Upper lobe of right lung (tissue), 1 donor: ENCODE measurements around the gene ZFP36L2. TPM values are rescaled to one million over a fixed set of nuclear protein-coding genes. Genes with fewer than 3 reads are reported as not detected.

Experiments used
- ATAC-seq: fragments of 200-7000 bp; cut with Tn5 transposase; one replicate; pipeline ENCODE4 v1.9.1; 2020; ENCODE audit warnings: mild to moderate bottlenecking, moderate library complexity
- DNase-seq: peaks from one replicate; pipeline ENCODE4 v3.0.0-alpha.2; 2020
- H3K27ac ChIP-seq: fragments of 200-600 bp; one replicate; pipeline ENCODE4 v1.8.0; 2022
- H3K27me3 ChIP-seq: fragments of 200-600 bp; one replicate; pipeline ENCODE4 v1.8.0; 2022; ENCODE audit warnings: mild to moderate bottlenecking
- H3K36me3 ChIP-seq: fragments of 200-600 bp; one replicate; pipeline ENCODE4 v1.8.0; 2022
- H3K4me1 ChIP-seq: fragments of 200-600 bp; one replicate; pipeline ENCODE4 v1.8.0; 2022
- H3K4me3 ChIP-seq: fragments of 200-600 bp; one replicate; pipeline ENCODE4 v1.8.0; 2022; ENCODE audit warnings: mild to moderate bottlenecking
- H3K9me3 ChIP-seq: fragments of 200-600 bp; one replicate; pipeline ENCODE4 v1.8.0; 2022
- intact Hi-C: fragments of 100-400 bp; cut with DNase I; formaldehyde crosslinking; loops from one replicate; pipeline ENCODE4 v1.11.0; 2022
- total RNA-seq: library from RNA; stranded (reverse); fragmentation: NEBNext Ultra II Directional; extraction: Animal tissue kit (Norgen Biotek cat#: 25700); gene quantifications from one replicate; pipeline ENCODE4 v1.2.1, GENCODE V29; 2021
- TF ChIP-seq, protein P1 (sequence below): fragments of 200-600 bp; IDR thresholded peaks from one replicate; pipeline ENCODE4 v1.8.0; 2022; ENCODE audit warnings: antibody characterized with exemption
- donor health status: DM: no; HTN: yes; CAD: no; lungs with severe emphysema.

The ZFP36L2 gene
- total RNA-seq, 1 donor from 2014 or later, result 139 TPM

- H3K27me3 ChIP-seq, result no peaks in the 10 kb centered on the region
- no peak for DNase-seq
- no peaks in the 10 kb centered on the region for H3K36me3 ChIP-seq
- TF ChIP-seq, protein P1, sequence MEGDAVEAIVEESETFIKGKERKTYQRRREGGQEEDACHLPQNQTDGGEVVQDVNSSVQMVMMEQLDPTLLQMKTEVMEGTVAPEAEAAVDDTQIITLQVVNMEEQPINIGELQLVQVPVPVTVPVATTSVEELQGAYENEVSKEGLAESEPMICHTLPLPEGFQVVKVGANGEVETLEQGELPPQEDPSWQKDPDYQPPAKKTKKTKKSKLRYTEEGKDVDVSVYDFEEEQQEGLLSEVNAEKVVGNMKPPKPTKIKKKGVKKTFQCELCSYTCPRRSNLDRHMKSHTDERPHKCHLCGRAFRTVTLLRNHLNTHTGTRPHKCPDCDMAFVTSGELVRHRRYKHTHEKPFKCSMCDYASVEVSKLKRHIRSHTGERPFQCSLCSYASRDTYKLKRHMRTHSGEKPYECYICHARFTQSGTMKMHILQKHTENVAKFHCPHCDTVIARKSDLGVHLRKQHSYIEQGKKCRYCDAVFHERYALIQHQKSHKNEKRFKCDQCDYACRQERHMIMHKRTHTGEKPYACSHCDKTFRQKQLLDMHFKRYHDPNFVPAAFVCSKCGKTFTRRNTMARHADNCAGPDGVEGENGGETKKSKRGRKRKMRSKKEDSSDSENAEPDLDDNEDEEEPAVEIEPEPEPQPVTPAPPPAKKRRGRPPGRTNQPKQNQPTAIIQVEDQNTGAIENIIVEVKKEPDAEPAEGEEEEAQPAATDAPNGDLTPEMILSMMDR, result no peak
- no peak overlapping the region for H3K4me3 ChIP-seq
- intact Hi-C loops, result no loop called here
- H3K27ac ChIP-seq, result peak overlapping the region; percentile 55
- no peaks in the 10 kb centered on the region for H3K9me3 ChIP-seq
- H3K4me1 ChIP-seq, result peaks cover 5% of the 10 kb centered on the region
- ATAC-seq, result no peak
Observed at GRCh38 chr2:43186321-43186678, 40.1 kb downstream of the ZFP36L2 start.

DNA sequence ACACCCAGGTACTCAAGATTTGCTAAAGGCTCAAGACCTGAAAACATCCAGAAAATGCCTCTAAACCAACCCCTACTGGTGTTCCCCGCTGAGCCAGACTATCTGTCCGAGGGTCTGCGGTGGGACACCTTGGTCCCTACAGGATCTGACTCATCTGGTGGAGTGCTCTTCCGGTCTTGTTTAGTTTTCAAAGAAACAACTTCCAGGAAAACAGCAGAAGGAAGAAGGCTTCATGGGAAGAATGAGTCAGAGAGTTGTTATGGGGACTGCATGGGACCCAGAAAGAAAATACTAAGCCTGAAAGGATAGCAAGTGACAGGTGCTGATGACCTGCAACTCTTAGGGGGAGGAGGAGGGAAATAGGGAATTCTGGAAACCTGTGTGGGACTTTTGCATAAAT lies 41.3 kb downstream of the ZFP36L2 start:
- Histone ChIP-seq H3K4me3 (no peak overlapping the region), H3K27me3 (no peaks in the 10 kb centered on the region), H3K4me1 (peaks cover 5% of the 10 kb centered on the region), H3K27ac (no peak overlapping the region), H3K36me3 (no peaks in the 10 kb centered on the region), H3K9me3 (no peaks in the 10 kb centered on the region)
- no peak for ATAC-seq
- intact Hi-C loops, result no loop called here
- DNase-seq, result no peak
- TF ChIP-seq, protein P1, result no peak

- Histone ChIP-seq H3K27ac (no peak overlapping the region), H3K4me3 (no peak overlapping the region), H3K9me3 (no peaks in the 10 kb centered on the region), H3K4me1 (peaks cover 8% of the 10 kb centered on the region), H3K27me3 (no peaks in the 10 kb centered on the region), H3K36me3 (no peaks in the 10 kb centered on the region)
- ATAC-seq, result no peak
- intact Hi-C loops, result no loop called here
- DNase-seq, result no peak
- TF ChIP-seq, protein P1, result no peak
Observed at GRCh38 chr2:43184339-43184895, 42.0 kb downstream of the ZFP36L2 start.

- Histone ChIP-seq H3K36me3 (no peaks in the 10 kb centered on the region), H3K4me3 (no peak overlapping the region), H3K27ac (no peak overlapping the region), H3K27me3 (no peaks in the 10 kb centered on the region), H3K9me3 (no peaks in the 10 kb centered on the region), H3K4me1 (peaks cover 15% of the 10 kb centered on the region)
- TF ChIP-seq, protein P1, result no peak
- intact Hi-C loops, result no loop called here
- no peak for DNase-seq
- ATAC-seq, result no peak
Observed at GRCh38 chr2:43183743-43184142, 42.7 kb downstream of the ZFP36L2 start.

DNA sequence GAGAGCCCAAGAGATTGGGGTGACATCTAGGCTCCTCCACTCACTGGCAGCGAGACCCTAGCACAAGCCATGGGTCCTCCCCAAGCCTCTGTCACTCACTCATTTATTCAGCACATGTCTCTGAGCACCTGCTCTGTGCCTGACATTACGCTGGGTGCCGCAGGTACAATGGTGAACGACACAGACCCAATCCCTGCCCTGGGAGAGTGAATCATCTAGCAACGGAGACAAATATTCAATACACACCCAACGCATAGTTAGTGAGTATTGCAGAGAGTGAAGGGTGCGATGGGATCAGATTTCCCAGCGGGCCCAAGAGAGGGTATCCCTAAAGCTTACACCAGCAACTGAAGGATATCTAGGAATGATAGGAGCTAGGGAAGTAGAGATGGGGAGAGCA lies 45.5 kb downstream of the ZFP36L2 start:
- no peaks in the 10 kb centered on the region for H3K27me3 ChIP-seq
- no peaks in the 10 kb centered on the region for H3K9me3 ChIP-seq
- peaks cover 22% of the 10 kb centered on the region for H3K4me1 ChIP-seq
- H3K27ac ChIP-seq, result no peak overlapping the region
- ATAC-seq (no peak), DNase-seq (no peak)
- intact Hi-C loops, result no loop called here
- H3K4me3 ChIP-seq, result no peak overlapping the region
- TF ChIP-seq, protein P1, result no peak
- no peaks in the 10 kb centered on the region for H3K36me3 ChIP-seq

DNA sequence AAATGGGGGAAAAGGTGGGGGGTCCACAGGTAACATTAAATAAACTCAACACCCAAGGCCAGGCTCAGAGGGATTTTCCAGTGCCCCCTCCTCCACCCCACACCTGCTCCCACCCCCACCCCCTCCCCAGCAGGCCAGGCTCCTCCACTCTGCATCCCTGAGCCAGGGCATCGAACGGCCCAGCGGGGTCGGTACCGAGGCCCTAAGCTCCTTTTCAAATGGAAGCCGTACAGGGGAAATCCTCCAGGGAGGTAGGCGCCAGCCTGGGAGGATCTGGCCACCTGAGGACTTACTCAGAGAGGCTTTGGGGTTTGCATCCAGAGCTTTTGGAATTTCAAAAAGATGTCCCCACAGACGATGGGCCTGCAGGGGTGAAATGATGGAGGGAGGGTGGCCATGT lies 46.5 kb downstream of the ZFP36L2 start:
- intact Hi-C loops, result no loop called here
- no peaks in the 10 kb centered on the region for H3K9me3 ChIP-seq
- peak overlapping the region; percentile 85 for H3K27ac ChIP-seq
- no peak overlapping the region for H3K4me3 ChIP-seq
- TF ChIP-seq, protein P1, result no peak
- DNase-seq, result no peak
- peaks cover 28% of the 10 kb centered on the region for H3K4me1 ChIP-seq
- no peak for ATAC-seq
- no peaks in the 10 kb centered on the region for H3K36me3 ChIP-seq
- no peaks in the 10 kb centered on the region for H3K27me3 ChIP-seq
